HK-2 (cell line): Measurements from ENCODE around the gene UBR1.
"Not testable (repeated sequence)": the region's sequence is repeated elsewhere in the genome, so short reads cannot be mapped to it uniquely, and the experiment has no call there.

ENCODE experiments used
- DNase-seq: peaks from one replicate; pipeline ENCODE4 v3.0.0-alpha.2; 2018; ENCODE audit not compliant: unreplicated experiment

The UBR1 gene

GRCh38 chr15:43056696-43057095 lies 49.1 kb downstream of the UBR1 start:
- no peak for DNase-seq

GRCh38 chr15:43052860-43053259 lies 53.0 kb downstream of the UBR1 start:
- no peak for DNase-seq

- DNase-seq: no peak
Measured at GRCh38 chr15:43048935-43049334, 56.9 kb downstream of the UBR1 start.

- DNase-seq: no peak
Measured at GRCh38 chr15:43046484-43046883, 59.4 kb downstream of the UBR1 start.

GRCh38 chr15:43042885-43043284 lies 63.0 kb downstream of the UBR1 start:
- no peak for DNase-seq

- DNase-seq: not testable (repeated sequence)
Measured at GRCh38 chr15:43041085-43041484, 64.8 kb downstream of the UBR1 start.

- not testable (repeated sequence) for DNase-seq
Measured at GRCh38 chr15:43035240-43035639, 70.6 kb downstream of the UBR1 start.

GRCh38 chr15:43029476-43029875 lies 76.4 kb downstream of the UBR1 start:
- DNase-seq: no peak

GRCh38 chr15:43025150-43025549 lies 80.7 kb downstream of the UBR1 start:
- DNase-seq: no peak

- DNase-seq: not testable (repeated sequence)
Measured at GRCh38 chr15:43014671-43015070, 91.2 kb downstream of the UBR1 start.

- no peak for DNase-seq
Measured at GRCh38 chr15:43009206-43009605, 96.6 kb downstream of the UBR1 start.

GRCh38 chr15:43008150-43008549 lies 97.7 kb downstream of the UBR1 start:
- no peak for DNase-seq

GRCh38 chr15:43007551-43007950 lies 98.3 kb downstream of the UBR1 start:
- no peak for DNase-seq

GRCh38 chr15:43006991-43007390 lies 98.8 kb downstream of the UBR1 start:
- DNase-seq: no peak

- not testable (repeated sequence) for DNase-seq
Measured at GRCh38 chr15:43004886-43005595, 100.8 kb downstream of the UBR1 start.

GRCh38 chr15:42999201-42999779 lies 106.5 kb downstream of the UBR1 start:
- no peak for DNase-seq

GRCh38 chr15:42996871-42997270 lies 109.0 kb downstream of the UBR1 start:
- no peak for DNase-seq

- DNase-seq: no peak
Measured at GRCh38 chr15:42994546-42994945, 111.3 kb downstream of the UBR1 start.

GRCh38 chr15:42992626-42993025 lies 113.2 kb downstream of the UBR1 start:
- DNase-seq: no peak

- no peak for DNase-seq
Measured at GRCh38 chr15:42986693-42987342, 119.0 kb downstream of the UBR1 start.

- DNase-seq: no peak
Measured at GRCh38 chr15:42984493-42985034, 121.3 kb downstream of the UBR1 start.

- DNase-seq: peak; percentile 6
Measured at GRCh38 chr15:42979113-42979512, 126.7 kb downstream of the UBR1 start.
